GM12878 (cell line): ENCODE results near the gene FEV. TPM values are rescaled to one million over a fixed set of nuclear protein-coding genes. Genes with fewer than 3 reads are reported as not detected.

ENCODE experiments used
- ATAC-seq: fragments of 200-7000 bp; cut with Tn5 transposase; 3 replicates; pipeline ENCODE4 v1.9.1; 2020; ENCODE audit warnings: mild to moderate bottlenecking, moderate library complexity
- BruUV-seq: library from RNA; stranded (reverse); fragments of 400-500 nt; replicated peaks from 2 replicates; lab custom pipeline; 2021; lab: Mats Ljungman, UMichigan
- CTCF ChIA-PET: fragments of 300-600 bp; sonication (Branson Sonifier 250); formaldehyde crosslinking; extraction: SDS; loops from one replicate; lab custom pipeline; 2021; ENCODE audit warnings: inconsistent platforms; lab: Yijun Ruan, JAX
- POLR2A ChIA-PET: fragments of 350-600 bp; formaldehyde crosslinking; extraction: SDS; loops from one replicate; lab custom pipeline; 2021; ENCODE audit warnings: inconsistent platforms; lab: Charles Lee
- RAD21 ChIA-PET: fragments of 300-600 bp; sonication (Branson Sonifier 250); formaldehyde crosslinking; loops from one replicate; lab custom pipeline; 2023; ENCODE audit warnings: antibody characterized with exemption; ENCODE audit not compliant: unreplicated experiment; lab: Charles Lee
- SMC1A ChIA-PET: fragments of 300-600 bp; sonication (Branson Sonifier 250); formaldehyde crosslinking; loops from one replicate; lab custom pipeline; 2023; ENCODE audit not compliant: unreplicated experiment, uncharacterized antibody; lab: Charles Lee
- DNase-seq: peaks from one replicate; pipeline ENCODE4 v3.0.0-alpha.2; 2011; ENCODE audit warnings: low read depth, low spot score
- FAIRE-seq: peaks from 3 replicates; lab custom pipeline; 2011; peaks lifted over from hg19 to GRCh38; lab: Jason Lieb, UNC
- H2AFZ ChIP-seq: 2 replicates; pipeline ENCODE4 v1.6.0; 2011; ENCODE audit warnings: low read depth, low read length, control low read depth; ENCODE audit not compliant: control insufficient read depth
- H3K27ac ChIP-seq: 2 replicates; pipeline ENCODE4 v1.5.1; 2011; ENCODE audit warnings: control low read depth; ENCODE audit not compliant: control insufficient read depth, insufficient read depth
- H3K27me3 ChIP-seq, 2 experiments: replicated peaks in 1 of 2; 2 replicates each; pipeline versions ENCODE4 v1.6.0 to v1.6.1; 2011; ENCODE audit warnings: low read length in 1 of 2; ENCODE audit not compliant: control insufficient read depth in 2 of 2, insufficient read depth in 2 of 2
- H3K36me3 ChIP-seq, 2 experiments: 2 replicates each; pipeline ENCODE4 v1.5.1; 2011; ENCODE audit warnings: low read length in 1 of 2; ENCODE audit not compliant: control insufficient read depth in 2 of 2, insufficient read depth in 2 of 2
- H3K4me1 ChIP-seq: 2 replicates; pipeline ENCODE4 v1.6.1; 2011; ENCODE audit warnings: mild to moderate bottlenecking, low read length, moderate library complexity, mixed read lengths; ENCODE audit not compliant: control insufficient read depth, insufficient read depth
- H3K4me2 ChIP-seq: 2 replicates; pipeline ENCODE4 v1.6.0; 2011; ENCODE audit warnings: control low read depth; ENCODE audit not compliant: control insufficient read depth, insufficient read depth
- H3K4me3 ChIP-seq: fragments of 200-600 bp; sonication (generic); 2 replicates; pipeline ENCODE4 v1.5.1; 2016
- H3K79me2 ChIP-seq: 2 replicates; pipeline ENCODE4 v1.6.0; 2011; ENCODE audit warnings: low read length; ENCODE audit not compliant: control insufficient read depth, insufficient read depth
- H3K9ac ChIP-seq: 2 replicates; pipeline ENCODE4 v1.8.0; 2011; ENCODE audit warnings: low read length, control low read depth, mixed read lengths; ENCODE audit not compliant: control insufficient read depth, insufficient read depth
- H3K9me3 ChIP-seq: replicated peaks from 3 replicates; pipeline ENCODE4 v1.5.1; 2011; ENCODE audit warnings: mild to moderate bottlenecking, low read length; ENCODE audit not compliant: control insufficient read depth, insufficient read depth
- H4K20me1 ChIP-seq: 2 replicates; pipeline ENCODE4 v1.6.0; 2011; ENCODE audit not compliant: control insufficient read depth, insufficient read depth
- NRF1 ChIP-seq: conservative IDR thresholded peaks from 2 replicates; pipeline ENCODE4 v1.6.1; 2011; ENCODE audit warnings: mild to moderate bottlenecking, low read depth, low read length, improper control_type of control experiment
- POU2F2 ChIP-seq: IDR thresholded peaks from 3 replicates; pipeline ENCODE4 v1.6.1; 2011; ENCODE audit warnings: low read depth, mild to moderate bottlenecking, low read length, borderline replicate concordance
- RBBP5 ChIP-seq: fragments of 200-600 bp; sonication (generic); conservative IDR thresholded peaks from 2 replicates; pipeline ENCODE4 v1.6.1; 2016
- RCOR1 ChIP-seq: conservative IDR thresholded peaks from 2 replicates; pipeline ENCODE4 v1.6.1; 2012; ENCODE audit warnings: low read depth, low read length, improper control_type of control experiment
- SIX5 ChIP-seq: IDR thresholded peaks from 2 replicates; pipeline ENCODE4 v1.6.1; 2011; ENCODE audit warnings: mild to moderate bottlenecking, low read depth, low read length, moderate library complexity; ENCODE audit not compliant: severe bottlenecking
- SKIL ChIP-seq: fragments of 450-650 bp; IDR thresholded peaks from 2 replicates; pipeline ENCODE4 v1.6.1; 2017; ENCODE audit warnings: mild to moderate bottlenecking, low read depth, inconsistent platforms; ENCODE audit not compliant: poor library complexity, severe bottlenecking
- SUZ12 ChIP-seq: fragments of 200-600 bp; sonication (generic); IDR thresholded peaks from one replicate; pipeline ENCODE4 v1.6.1; 2018; ENCODE audit warnings: antibody characterized with exemption, mild to moderate bottlenecking; ENCODE audit not compliant: unreplicated experiment
- TARDBP ChIP-seq: IDR thresholded peaks from 2 replicates; pipeline ENCODE4 v1.6.1; 2016; ENCODE audit warnings: borderline replicate concordance
- WGBS: methylation state at CpG from one replicate; pipeline ENCODE4 v1.1.6; 2016; ENCODE audit warnings: low lambda C conversion rate; ENCODE audit not compliant: insufficient replicate concordance, insufficient coverage; ENCODE audit errors: missing lambda C conversion rate; 5-methylcytosine and 5-hydroxymethylcytosine counted together
- in situ Hi-C: fragments of 300-500 bp; cut with MboI; formaldehyde crosslinking; loops from 9 replicates; pipeline ENCODE4 v1.14.3; 2018; ENCODE audit warnings: mixed read lengths
- intact Hi-C: fragments of 100-400 bp; cut with micrococcal nuclease; formaldehyde crosslinking; loops from one replicate; pipeline ENCODE4 v1.14.2; 2022; ENCODE audit not compliant: unreplicated experiment
- polyA plus RNA-seq, 11 experiments: library from polyadenylated mRNA; depleted of rRNA in 4 of 11; unstranded in 6 of 11; stranded (reverse) in 5 of 11; fragments of >200 nt; fragmentation: Nextera tagmentation in 4 of 11; fragmentation: Illumina TruSeq in 1 of 11; extraction: Ambion mirVana in 4 of 11; extraction: Trizol in 1 of 11; gene quantifications; 1 replicate in 1 of 11; 2 replicates in 10 of 11; pipeline versions ENCODE4 v1.2.1 to v1.2.3, GENCODE V29; 2011 to 2016; ENCODE audit warnings: inconsistent platforms in 2 of 11, missing spikeins in 2 of 11, low read depth in 1 of 11
- total RNA-seq, 4 experiments: library from RNA; depleted of rRNA in 3 of 4; stranded (reverse); fragments of >200 nt in 3 of 4; fragmentation: Illumina TruSeq in 1 of 4; extraction: Trizol in 1 of 4; gene quantifications; 2 replicates each; pipeline versions ENCODE4 v1.2.1 to v1.2.3, GENCODE V29; 2013 to 2021

The FEV gene
- total and polyA plus RNA-seq, 10 of the 15 experiments (the other 5 are each of a cell fraction or from before 2014, with no cell fraction given): not detected

GRCh38 chr2:218961229-218961628, 23.8 kb downstream of the FEV start:
- intact Hi-C loops (no loop called here), in situ Hi-C loops (no loop called here)
- CTCF ChIA-PET: no interaction called here
- ATAC-seq (no peak), FAIRE-seq (no peak), DNase-seq (no peak)
- peaks cover 12 to 16% of the 10 kb centered on the region in 2 experiments; a peak in 3 of 4 replicates for H3K27me3 ChIP-seq
- H3K4me2 ChIP-seq: no peak overlapping the region
- POLR2A ChIA-PET: no interaction called here
- no peaks in the 10 kb centered on the region for H3K9me3 ChIP-seq
- H3K36me3 ChIP-seq: no peaks in the 10 kb centered on the region
- SMC1A ChIA-PET: no interaction called here
- RAD21 ChIA-PET: no interaction called here
- no peak overlapping the region for H2AFZ ChIP-seq
- H3K4me1 ChIP-seq: no peaks in the 10 kb centered on the region
- H3K27ac ChIP-seq: no peak overlapping the region
- no TSS peak for BruUV-seq
- WGBS: 16% methylated on average over 4 of the region's 4 CpGs
- TF ChIP-seq RCOR1: no peak
- no peak for TF ChIP-seq SKIL
- no peak overlapping the region for H3K9ac ChIP-seq
- no peaks in the 10 kb centered on the region for H3K79me2 ChIP-seq
- no peak overlapping the region for H3K4me3 ChIP-seq
- no peaks in the 10 kb centered on the region for H4K20me1 ChIP-seq

GRCh38 chr2:218960309-218961165, 24.4 kb downstream of the FEV start:
- 25% methylated on average over 63 of the region's 87 CpGs for WGBS
- peak overlapping the region; percentile 86; the same call in 1 of the 2 replicates for H3K4me2 ChIP-seq
- intact Hi-C loops (no loop called here), in situ Hi-C loops (no loop called here)
- H3K79me2 ChIP-seq: no peaks in the 10 kb centered on the region
- TF ChIP-seq RBBP5 (no peak), SIX5 (no peak), NRF1 (no peak), POU2F2 (no peak), TARDBP (no peak), SUZ12 (peak; percentile 97)
- FAIRE-seq (no peak), DNase-seq (no peak), ATAC-seq (no peak)
- BruUV-seq: no TSS peak
- RAD21 ChIA-PET: no interaction called here
- H3K9ac ChIP-seq: no peak overlapping the region
- no peaks in the 10 kb centered on the region for H3K36me3 ChIP-seq
- H4K20me1 ChIP-seq: no peaks in the 10 kb centered on the region
- CTCF ChIA-PET: no interaction called here
- H3K27me3 ChIP-seq: peaks cover 12 to 16% of the 10 kb centered on the region in 2 experiments; a peak in 3 of 4 replicates
- H2AFZ ChIP-seq: no peak overlapping the region
- POLR2A ChIA-PET: no interaction called here
- no peaks in the 10 kb centered on the region for H3K4me1 ChIP-seq
- no peaks in the 10 kb centered on the region for H3K9me3 ChIP-seq
- SMC1A ChIA-PET: no interaction called here
- H3K4me3 ChIP-seq: no peak overlapping the region
- no peak overlapping the region for H3K27ac ChIP-seq
